HEK293 (cell line): ENCODE data around the gene MYBPH.

Source experiments
- CTCF ChIA-PET: fragments of 350-600 bp; formaldehyde crosslinking; extraction: SDS; loops from one replicate; lab custom pipeline; 2021; ENCODE audit warnings: antibody characterized with exemption; lab: Yijun Ruan, JAX
- POLR2A ChIA-PET: fragments of 300-600 bp; formaldehyde crosslinking; extraction: SDS; loops from one replicate; lab custom pipeline; 2020; ENCODE audit warnings: antibody characterized with exemption, inconsistent platforms; lab: Yijun Ruan, JAX
- H3K27ac ChIP-seq: fragments of 200-500 bp; sonication (Bioruptor generic); 2 replicates; pipeline ENCODE4 v1.5.1; 2014; ENCODE audit warnings: low read depth, low read length, control low read depth, inconsistent platforms; ENCODE audit errors: extremely low read depth
- H3K36me3 ChIP-seq, 2 experiments: fragments of 200-500 bp in 1 of 2; sonication (Bioruptor generic) in 1 of 2; 1 replicate in 1 of 2; 2 replicates in 1 of 2; pipeline ENCODE4 v1.5.1; 2014 to 2017; ENCODE audit warnings: inconsistent platforms in 2 of 2, low read length in 2 of 2; ENCODE audit not compliant: control insufficient read depth in 2 of 2, insufficient read depth in 1 of 2
- H3K4me1 ChIP-seq: fragments of 200-500 bp; sonication (Bioruptor generic); 2 replicates; pipeline ENCODE4 v1.5.1; 2014; ENCODE audit warnings: mild to moderate bottlenecking, low read length, inconsistent platforms; ENCODE audit not compliant: control insufficient read depth, insufficient read depth
- H3K4me3 ChIP-seq: 2 replicates; pipeline ENCODE4 v1.5.1; 2011; ENCODE audit warnings: low read depth, mild to moderate bottlenecking, control low read depth, low read length, moderate library complexity
- H3K9me3 ChIP-seq: fragments of 200-500 bp; sonication (Bioruptor generic); 2 replicates; pipeline ENCODE4 v1.5.1; 2014; ENCODE audit warnings: low read depth, low read length, inconsistent platforms; ENCODE audit not compliant: control insufficient read depth, insufficient read depth
- FEZF1 ChIP-seq: fragments of 450-650 bp; formaldehyde crosslinking; IDR thresholded peaks from 2 replicates; pipeline ENCODE4 v1.5.1; 2016; ENCODE audit warnings: missing biosample characterization, missing genetic modification characterization
- GLI4 ChIP-seq: fragments of 450-650 bp; formaldehyde crosslinking; IDR thresholded peaks from 2 replicates; pipeline ENCODE4 v1.5.1; 2016; ENCODE audit warnings: missing biosample characterization, missing genetic modification characterization
- GLIS2 ChIP-seq: fragments of 450-650 bp; formaldehyde crosslinking; IDR thresholded peaks from 2 replicates; pipeline ENCODE4 v1.5.1; 2016; ENCODE audit warnings: missing biosample characterization, missing genetic modification characterization
- KLF17 ChIP-seq: fragments of 450-650 bp; formaldehyde crosslinking; IDR thresholded peaks from 2 replicates; pipeline ENCODE4 v1.5.1; 2016; ENCODE audit warnings: missing biosample characterization, missing genetic modification characterization
- KLF8 ChIP-seq: fragments of 450-650 bp; formaldehyde crosslinking; IDR thresholded peaks from 2 replicates; pipeline ENCODE4 v1.5.1; 2016; ENCODE audit warnings: missing biosample characterization, missing genetic modification characterization
- PATZ1 ChIP-seq: fragments of 450-650 bp; formaldehyde crosslinking; IDR thresholded peaks from 2 replicates; pipeline ENCODE4 v1.5.1; 2016; ENCODE audit warnings: missing biosample characterization, missing genetic modification characterization
- PRDM10 ChIP-seq: fragments of 450-650 bp; formaldehyde crosslinking; IDR thresholded peaks from 2 replicates; pipeline ENCODE4 v1.5.1; 2016; ENCODE audit warnings: missing biosample characterization, missing genetic modification characterization
- SCRT2 ChIP-seq: fragments of 450-650 bp; formaldehyde crosslinking; IDR thresholded peaks from 2 replicates; pipeline ENCODE4 v1.5.1; 2016; ENCODE audit warnings: missing biosample characterization, missing genetic modification characterization
- SP7 ChIP-seq: fragments of 450-650 bp; formaldehyde crosslinking; IDR thresholded peaks from 2 replicates; pipeline ENCODE4 v1.5.1; 2016; ENCODE audit warnings: missing biosample characterization, missing genetic modification characterization
- YY2 ChIP-seq: fragments of 450-650 bp; formaldehyde crosslinking; IDR thresholded peaks from 2 replicates; pipeline ENCODE4 v1.5.1; 2016; ENCODE audit warnings: missing biosample characterization, missing genetic modification characterization
- ZIC2 ChIP-seq: fragments of 450-650 bp; formaldehyde crosslinking; IDR thresholded peaks from 2 replicates; pipeline ENCODE4 v1.5.1; 2016; ENCODE audit warnings: missing biosample characterization, missing genetic modification characterization
- ZNF148 ChIP-seq: fragments of 450-650 bp; formaldehyde crosslinking; IDR thresholded peaks from 2 replicates; pipeline ENCODE4 v1.5.0; 2017; ENCODE audit warnings: missing biosample characterization, missing genetic modification characterization, borderline replicate concordance
- ZNF18 ChIP-seq: fragments of 450-650 bp; formaldehyde crosslinking; IDR thresholded peaks from 2 replicates; pipeline ENCODE4 v1.5.1; 2016; ENCODE audit warnings: missing biosample characterization, missing genetic modification characterization
- ZNF23 ChIP-seq: fragments of 450-650 bp; formaldehyde crosslinking; IDR thresholded peaks from 2 replicates; pipeline ENCODE4 v1.5.1; 2016; ENCODE audit warnings: missing biosample characterization, missing genetic modification characterization, borderline replicate concordance
- ZNF311 ChIP-seq: fragments of 450-650 bp; formaldehyde crosslinking; IDR thresholded peaks from 2 replicates; pipeline ENCODE4 v1.5.1; 2017; ENCODE audit warnings: missing biosample characterization, missing genetic modification characterization, borderline replicate concordance
- ZNF341 ChIP-seq: fragments of 450-650 bp; formaldehyde crosslinking; IDR thresholded peaks from 2 replicates; pipeline ENCODE4; 2016; ENCODE audit warnings: low read depth, missing biosample characterization, missing genetic modification characterization
- ZNF394 ChIP-seq: fragments of 450-650 bp; formaldehyde crosslinking; IDR thresholded peaks from 2 replicates; pipeline ENCODE4 v1.5.1; 2016; ENCODE audit warnings: missing biosample characterization, missing genetic modification characterization, mild to moderate bottlenecking, moderate library complexity, borderline replicate concordance
- ZNF580 ChIP-seq: fragments of 450-650 bp; formaldehyde crosslinking; IDR thresholded peaks from 2 replicates; pipeline ENCODE4 v1.5.1; 2016; ENCODE audit warnings: missing biosample characterization, missing genetic modification characterization
- ZNF585B ChIP-seq: fragments of 450-650 bp; formaldehyde crosslinking; IDR thresholded peaks from 2 replicates; pipeline ENCODE4 v1.5.1; 2016; ENCODE audit warnings: missing biosample characterization, missing genetic modification characterization
- ZNF654 ChIP-seq: fragments of 450-650 bp; formaldehyde crosslinking; IDR thresholded peaks from 2 replicates; pipeline ENCODE4 v1.5.1; 2016; ENCODE audit warnings: low read depth, missing biosample characterization, missing genetic modification characterization
- ZNF768 ChIP-seq: fragments of 450-650 bp; formaldehyde crosslinking; IDR thresholded peaks from 2 replicates; pipeline ENCODE4 v1.5.1; 2018; ENCODE audit warnings: missing biosample characterization, mild to moderate bottlenecking, missing genetic modification characterization
- ZNF776 ChIP-seq: fragments of 450-650 bp; formaldehyde crosslinking; IDR thresholded peaks from 2 replicates; pipeline ENCODE4 v1.5.0; 2017; ENCODE audit warnings: missing biosample characterization, missing genetic modification characterization, borderline replicate concordance

The MYBPH gene

GRCh38 chr1:203174324-203174985 lies 1.2 kb downstream of the MYBPH start:
- no peak overlapping the region for H3K27ac ChIP-seq
- CTCF ChIA-PET: interaction anchor here (0.7 to 7.5 kb wide), 6 partner anchors 43 to 135 kb away, joined by 6 to 113 read pairs (median 26); partner anchors contain the start of gene ADORA1
- POLR2A ChIA-PET: no interaction called here

GRCh38 chr1:203173566-203173965 lies 2.1 kb downstream of the MYBPH start:
- ChIA-PET POLR2A (interaction anchor here (0.9 to 1.0 kb wide), 2 partner anchors 20 to 45 kb away, joined by 3 to 4 read pairs; no protein-coding TSS in a partner anchor), CTCF (interaction anchor here (0.6 to 7.5 kb wide), 24 partner anchors 9 to 206 kb away, joined by 3 to 113 read pairs (median 8); partner anchors contain the start of gene ADORA1)
- Histone ChIP-seq H3K9me3 (no peaks in the 10 kb centered on the region), H3K27ac (no peak overlapping the region; the same call in 1 of the 2 replicates), H3K4me3 (no peak overlapping the region), H3K4me1 (no peaks in the 10 kb centered on the region; the same call in 1 of the 2 replicates), H3K36me3 (no peaks in the 10 kb centered on the region)
- TF ChIP-seq ZNF394: peak; percentile 31; the same call in 1 of the 2 replicates
- TF ChIP-seq ZNF311 (tag by site-specific recombination): no peak
- no peak for TF ChIP-seq FEZF1 (tag by site-specific recombination)
- TF ChIP-seq ZNF23 (tag by site-specific recombination): no peak
- no peak for TF ChIP-seq ZNF341
- 0 out of 2 replicates have a peak, but pooled peaks have one; percentile 34 for TF ChIP-seq PATZ1 (tag by site-specific recombination)
- TF ChIP-seq ZNF585B: no peak
- TF ChIP-seq SP7 (tag by site-specific recombination): peak; percentile 43; the same call in 1 of the 2 replicates
- TF ChIP-seq ZIC2 (tag by site-specific recombination): peak; percentile 42; the same call in 1 of the 2 replicates
- TF ChIP-seq KLF17 (tag by site-specific recombination): 0 out of 2 replicates have a peak, but pooled peaks have one; percentile 55
- TF ChIP-seq GLI4 (tag by site-specific recombination): no peak
- TF ChIP-seq ZNF148: no peak
- TF ChIP-seq YY2 (tag by site-specific recombination): no peak
- 0 out of 2 replicates have a peak, but pooled peaks have one; percentile 17 for TF ChIP-seq GLIS2 (tag by site-specific recombination)
- no peak for TF ChIP-seq ZNF654 (tag by site-specific recombination)
- no peak for TF ChIP-seq ZNF776 (tag by site-specific recombination)
- TF ChIP-seq ZNF18: no peak
- 0 out of 2 replicates have a peak, but pooled peaks have one; percentile 22 for TF ChIP-seq KLF8 (tag by site-specific recombination)
- TF ChIP-seq PRDM10 (tag by site-specific recombination): peak; percentile 49

More at GRCh38 chr1:203174324-203174985, 1.2 kb downstream of the MYBPH start:
- H3K36me3 ChIP-seq: no peaks in the 10 kb centered on the region
- no peaks in the 10 kb centered on the region; the same call in 1 of the 2 replicates for H3K4me1 ChIP-seq
- TF ChIP-seq ZNF580 (tag by site-specific recombination): 0 out of 2 replicates have a peak, but pooled peaks have one; percentile 44
- TF ChIP-seq GLIS2 (tag by site-specific recombination): no peak
- TF ChIP-seq ZNF768 (tag by site-specific recombination): peak; percentile 89; the same call in 1 of the 2 replicates
- TF ChIP-seq SCRT2: no peak
- H3K9me3 ChIP-seq: no peaks in the 10 kb centered on the region
- H3K4me3 ChIP-seq: no peak overlapping the region
